ENCODE results near the gene SPHK1. TPM values are rescaled to one million over a fixed set of nuclear protein-coding genes. Genes with fewer than 3 reads are reported as not detected.

SPHK1 gene
- total RNA-seq, 3 donors from 2014 or later (not counting 1 experiment from before 2014, with no cell fraction given): 7.6 to 9.2 (median 8.3) TPM

DNA sequence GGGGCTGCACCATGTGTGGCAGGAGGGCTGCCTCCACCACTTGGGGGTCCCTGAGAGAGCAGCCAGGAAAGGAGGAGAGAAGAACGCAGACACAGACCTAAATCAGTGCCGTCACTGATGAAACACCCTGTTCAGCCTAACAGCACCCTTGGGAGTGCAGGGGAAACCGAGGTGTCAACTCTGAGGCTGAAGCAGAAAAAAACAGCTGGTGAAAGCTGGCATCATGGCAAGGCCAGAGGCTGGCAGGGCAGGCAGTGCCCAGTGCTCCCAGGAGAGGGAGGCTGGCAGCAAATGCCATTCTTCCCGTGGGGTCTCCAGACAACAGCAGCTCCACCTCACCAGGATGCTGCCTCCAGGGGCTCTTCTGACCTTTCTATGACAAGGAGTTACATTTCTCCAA is 23.1 kb downstream of the SPHK1 start:
- Histone ChIP-seq H3K4me1 (ENCODE audit: control insufficient read depth, insufficient read depth, low read length) (peaks cover 28% of the 10 kb centered on the region), H3K9me3 (ENCODE audit: control insufficient read depth, insufficient read depth, low read length) (no peaks in the 10 kb centered on the region), H3K4me3 (ENCODE audit: low read length) (no peak overlapping the region), H3K36me3 (ENCODE audit: control insufficient read depth, insufficient read depth, low read length) (peaks cover 17% of the 10 kb centered on the region), H3K27me3 (ENCODE audit: control insufficient read depth, insufficient read depth, low read length) (no peaks in the 10 kb centered on the region), H3K27ac (ENCODE audit: low read length) (no peak overlapping the region)
- WGBS (ENCODE audit: insufficient coverage): 77% methylated on average over 4 of the region's 4 CpGs
- H3K4me3 Mint-ChIP-seq: no peak overlapping the region
- H3K4me1 Mint-ChIP-seq: peaks cover 27 to 31% of the 10 kb centered on the region in 2 donors
- no peak overlapping the region for H3K27ac Mint-ChIP-seq
- H3K9me3 Mint-ChIP-seq: no peaks in the 10 kb centered on the region
- ATAC-seq (no peak), DNase-seq (no peak)
- TF ChIP-seq, protein P1, sequence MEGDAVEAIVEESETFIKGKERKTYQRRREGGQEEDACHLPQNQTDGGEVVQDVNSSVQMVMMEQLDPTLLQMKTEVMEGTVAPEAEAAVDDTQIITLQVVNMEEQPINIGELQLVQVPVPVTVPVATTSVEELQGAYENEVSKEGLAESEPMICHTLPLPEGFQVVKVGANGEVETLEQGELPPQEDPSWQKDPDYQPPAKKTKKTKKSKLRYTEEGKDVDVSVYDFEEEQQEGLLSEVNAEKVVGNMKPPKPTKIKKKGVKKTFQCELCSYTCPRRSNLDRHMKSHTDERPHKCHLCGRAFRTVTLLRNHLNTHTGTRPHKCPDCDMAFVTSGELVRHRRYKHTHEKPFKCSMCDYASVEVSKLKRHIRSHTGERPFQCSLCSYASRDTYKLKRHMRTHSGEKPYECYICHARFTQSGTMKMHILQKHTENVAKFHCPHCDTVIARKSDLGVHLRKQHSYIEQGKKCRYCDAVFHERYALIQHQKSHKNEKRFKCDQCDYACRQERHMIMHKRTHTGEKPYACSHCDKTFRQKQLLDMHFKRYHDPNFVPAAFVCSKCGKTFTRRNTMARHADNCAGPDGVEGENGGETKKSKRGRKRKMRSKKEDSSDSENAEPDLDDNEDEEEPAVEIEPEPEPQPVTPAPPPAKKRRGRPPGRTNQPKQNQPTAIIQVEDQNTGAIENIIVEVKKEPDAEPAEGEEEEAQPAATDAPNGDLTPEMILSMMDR (IDR thresholded peaks at IDR 0.05): no peak
- H3K27me3 Mint-ChIP-seq (ENCODE audit: low read depth in 2 of 2): no peaks in the 10 kb centered on the region
- intact Hi-C loops (cut with micrococcal nuclease): no loop called here
- peaks cover 12% of the 10 kb centered on the region for H3K36me3 Mint-ChIP-seq

DNA sequence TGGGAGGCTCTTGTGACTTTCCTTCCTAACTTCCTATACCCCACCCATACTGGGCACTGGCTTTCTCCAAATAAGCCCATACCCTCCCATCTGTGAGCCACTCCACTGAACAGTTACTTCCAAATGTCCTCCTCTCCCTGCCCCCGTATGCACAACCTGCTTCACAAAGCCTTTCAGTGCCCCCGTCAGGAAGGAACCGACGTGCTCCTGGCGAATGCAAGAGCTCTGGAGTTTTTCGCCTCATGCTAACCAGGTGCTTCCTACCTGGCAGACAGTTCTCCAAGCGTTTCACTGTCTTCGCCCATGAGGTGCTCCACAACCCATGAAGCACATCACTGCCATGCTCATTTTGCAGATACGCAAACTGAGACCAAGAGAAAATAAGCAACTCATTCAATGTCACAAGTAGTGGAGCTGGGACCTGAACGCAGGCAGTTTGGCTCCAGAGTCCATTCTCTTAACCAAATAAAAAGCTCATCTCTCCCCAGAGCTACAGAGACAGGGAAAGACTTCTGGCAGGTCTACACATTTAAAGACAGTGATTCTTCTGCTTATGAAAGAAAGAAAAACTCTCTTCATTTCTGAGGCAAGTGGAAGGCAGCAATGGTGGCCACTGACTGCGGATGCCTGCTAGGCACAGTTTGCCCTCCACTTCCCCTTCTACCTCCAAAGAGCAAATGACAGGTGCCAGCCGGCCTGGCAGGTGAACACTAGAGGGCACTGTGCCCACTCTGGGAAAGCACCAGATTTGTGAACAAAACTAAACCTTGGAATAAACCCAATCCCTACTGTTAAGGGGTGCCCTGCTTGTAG is 23.8 kb downstream of the SPHK1 start:
- Mint-ChIP-seq H3K36me3 (peaks cover 12% of the 10 kb centered on the region), H3K4me1 (peaks cover 27 to 31% of the 10 kb centered on the region in 2 donors), H3K27me3 (ENCODE audit: low read depth in 2 of 2) (no peaks in the 10 kb centered on the region), H3K27ac (no peak overlapping the region), H3K9me3 (no peaks in the 10 kb centered on the region), H3K4me3 (no peak overlapping the region)
- Histone ChIP-seq H3K27me3 (ENCODE audit: control insufficient read depth, insufficient read depth, low read length) (no peaks in the 10 kb centered on the region), H3K4me3 (ENCODE audit: low read length) (no peak overlapping the region), H3K4me1 (ENCODE audit: control insufficient read depth, insufficient read depth, low read length) (peaks cover 28% of the 10 kb centered on the region), H3K27ac (ENCODE audit: low read length) (no peak overlapping the region), H3K9me3 (ENCODE audit: control insufficient read depth, insufficient read depth, low read length) (no peaks in the 10 kb centered on the region), H3K36me3 (ENCODE audit: control insufficient read depth, insufficient read depth, low read length) (peaks cover 13% of the 10 kb centered on the region)
- intact Hi-C loops (cut with micrococcal nuclease): loop anchor here (1.0 kb wide), 1 partner anchor 98 kb away; no protein-coding TSS in a partner anchor
- DNase-seq (peak; percentile 56 to 86), ATAC-seq (peak; percentile 58 to 80 (median 75))
- TF ChIP-seq, protein P1 (IDR thresholded peaks at IDR 0.05): peak; percentile 83
- 71% methylated on average over 12 of the region's 12 CpGs for WGBS (ENCODE audit: insufficient coverage)

DNA sequence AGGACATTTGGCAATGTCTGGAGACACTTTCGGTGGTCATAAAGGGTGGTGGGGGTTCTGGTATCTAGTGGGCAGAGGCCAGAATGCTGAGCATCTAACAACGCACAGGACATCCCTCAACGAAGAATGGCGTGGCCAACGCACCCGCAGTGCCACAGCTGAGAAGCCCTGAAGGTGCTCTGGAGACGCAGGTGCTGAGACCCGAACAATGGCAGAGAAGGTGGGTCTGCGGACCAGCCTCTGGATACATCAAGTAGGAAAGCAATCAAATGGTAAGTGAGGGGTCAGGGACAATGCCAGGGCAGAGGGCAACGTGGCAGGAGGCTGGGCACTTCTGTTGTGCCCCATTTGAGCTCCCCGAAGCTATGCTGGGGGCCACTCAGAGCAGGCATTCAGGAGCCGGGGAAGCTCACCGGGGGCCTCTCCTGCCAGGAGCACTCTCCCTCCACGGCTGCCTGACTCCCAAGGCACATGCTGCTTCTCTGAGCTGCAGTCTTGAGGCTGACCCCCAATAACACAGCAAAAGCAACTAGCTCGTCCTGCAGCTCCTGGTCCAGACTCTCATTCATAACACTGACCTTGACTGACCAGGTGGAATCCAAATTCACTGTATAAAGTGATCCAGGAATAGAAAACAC is 26.0 kb downstream of the SPHK1 start:
- no peaks in the 10 kb centered on the region for H3K36me3 Mint-ChIP-seq
- no peak overlapping the region for H3K27ac Mint-ChIP-seq

More for the DNA sequence above, 26.0 kb downstream of the SPHK1 start:
- Mint-ChIP-seq H3K4me1 (peaks cover 15 to 23% of the 10 kb centered on the region in 2 donors), H3K9me3 (no peaks in the 10 kb centered on the region), H3K27me3 (ENCODE audit: low read depth in 2 of 2) (no peaks in the 10 kb centered on the region), H3K4me3 (no peak overlapping the region)
- Histone ChIP-seq H3K36me3 (ENCODE audit: control insufficient read depth, insufficient read depth, low read length) (peaks cover 5% of the 10 kb centered on the region), H3K4me1 (ENCODE audit: control insufficient read depth, insufficient read depth, low read length) (peaks cover 25% of the 10 kb centered on the region), H3K4me3 (ENCODE audit: low read length) (no peak overlapping the region), H3K27me3 (ENCODE audit: control insufficient read depth, insufficient read depth, low read length) (no peaks in the 10 kb centered on the region), H3K9me3 (ENCODE audit: control insufficient read depth, insufficient read depth, low read length) (no peaks in the 10 kb centered on the region), H3K27ac (ENCODE audit: low read length) (no peak overlapping the region)
- TF ChIP-seq, protein P1 (IDR thresholded peaks at IDR 0.05): no peak
- ATAC-seq (no peak), DNase-seq (no peak)
- intact Hi-C loops (cut with micrococcal nuclease): no loop called here
- WGBS (ENCODE audit: insufficient coverage): 96% methylated on average over 15 of the region's 15 CpGs
